GM19035 (cell line): Measurements from ENCODE around the gene FOXO1.

Experiments
- ATAC-seq: cut with Tn5 transposase; IDR thresholded peaks from one replicate; pipeline ENCODE4 v1.9.1; 2021; ENCODE audit not compliant: unreplicated experiment

Gene FOXO1

GRCh38 chr13:40640202-40640601, 26.2 kb downstream of the FOXO1 start:
- ATAC-seq: no peak

DNA sequence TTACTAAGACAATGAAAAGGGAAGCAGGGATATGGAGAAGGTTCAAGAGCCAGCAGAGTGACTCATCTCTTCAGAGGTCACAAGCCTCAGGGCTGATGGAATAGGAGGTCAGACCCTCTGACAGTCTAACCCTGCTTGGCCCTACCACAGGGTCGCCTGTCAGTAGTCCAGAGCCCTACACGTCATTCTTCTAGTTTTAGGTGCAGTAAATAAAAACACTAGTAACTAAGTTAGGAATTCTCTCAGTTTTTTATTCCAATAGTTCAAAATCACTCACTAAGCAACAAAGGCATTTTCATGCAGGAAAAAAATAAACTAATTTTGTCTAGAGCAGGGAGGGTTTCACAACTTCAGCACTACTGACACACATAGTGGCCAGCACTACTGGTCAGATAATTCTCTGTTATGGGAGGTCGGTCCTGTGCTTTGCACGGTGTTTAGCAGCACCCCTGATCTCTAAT, 27.2 kb downstream of the FOXO1 start:
- ATAC-seq: no peak

- no peak for ATAC-seq
These were observed 28.8 kb downstream of the FOXO1 start for GRCh38 chr13:40637643-40638042.

DNA sequence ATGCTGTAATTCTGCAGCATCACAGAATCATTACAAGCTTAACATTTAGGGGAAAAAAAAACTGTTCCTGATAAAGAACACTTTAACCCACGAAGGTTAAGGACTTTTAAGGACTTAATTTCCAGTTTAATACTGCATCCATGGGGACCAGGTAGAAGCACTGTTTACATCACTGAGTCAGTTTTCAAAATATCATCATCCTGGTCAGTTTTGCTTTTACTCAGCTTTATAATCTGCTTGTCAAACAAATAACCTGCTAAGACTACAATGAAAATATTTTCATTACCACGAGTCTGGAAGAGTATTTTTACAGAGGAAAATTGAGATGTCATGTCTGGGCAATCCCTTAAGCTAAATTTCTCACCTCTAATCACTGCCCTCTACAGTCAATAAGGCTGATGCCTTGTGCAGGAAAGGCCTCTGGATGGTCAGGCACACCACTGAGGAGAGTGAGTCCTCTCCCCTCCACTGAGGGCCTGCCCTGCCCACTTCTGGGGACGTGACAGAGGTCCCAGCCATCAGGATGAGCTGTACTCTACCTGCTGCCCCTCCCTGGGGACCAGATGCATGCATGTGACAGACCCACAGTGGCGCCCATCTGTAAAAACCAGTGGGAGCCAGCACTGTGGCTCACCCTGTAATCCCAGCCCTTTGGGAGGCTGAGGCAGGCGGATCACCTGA, 31.0 kb downstream of the FOXO1 start:
- no peak for ATAC-seq

DNA sequence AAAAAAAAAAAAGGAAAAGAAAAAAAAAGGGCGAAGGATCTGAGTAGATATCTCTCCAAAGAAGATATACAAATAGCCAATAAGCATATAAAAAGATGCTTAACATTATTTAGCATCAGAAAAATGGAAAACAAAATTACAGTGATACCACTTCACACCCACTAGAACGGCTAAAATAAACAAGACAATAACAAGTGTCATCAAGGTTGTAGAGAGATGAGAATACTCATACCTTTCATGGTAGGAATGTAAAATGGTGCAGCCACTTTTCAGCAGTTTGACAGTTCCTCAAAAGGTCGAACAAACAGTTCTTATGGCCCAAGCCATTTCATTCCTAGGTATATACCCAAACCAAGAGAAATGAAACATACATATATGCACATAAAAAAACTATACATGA, 33.5 kb downstream of the FOXO1 start:
- ATAC-seq: no peak

DNA sequence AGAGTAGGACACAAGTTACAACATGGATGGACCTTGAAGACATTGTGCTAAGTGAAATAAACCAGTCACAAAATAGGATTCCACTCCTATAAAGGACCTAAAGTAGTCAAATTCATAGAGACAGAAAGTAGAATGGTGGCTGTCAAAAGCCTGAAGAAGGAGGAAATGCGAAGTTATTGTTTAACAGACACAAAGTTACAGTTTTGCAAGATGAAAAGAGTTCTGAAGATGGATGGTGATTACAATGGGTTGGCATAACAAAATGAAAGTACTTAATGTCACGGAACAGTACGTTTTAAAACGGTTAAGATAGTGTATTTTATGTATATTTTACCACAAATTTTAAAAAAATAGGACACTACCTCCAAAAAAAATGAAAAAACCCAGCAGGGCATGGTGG, 34.8 kb downstream of the FOXO1 start:
- ATAC-seq: no peak

DNA sequence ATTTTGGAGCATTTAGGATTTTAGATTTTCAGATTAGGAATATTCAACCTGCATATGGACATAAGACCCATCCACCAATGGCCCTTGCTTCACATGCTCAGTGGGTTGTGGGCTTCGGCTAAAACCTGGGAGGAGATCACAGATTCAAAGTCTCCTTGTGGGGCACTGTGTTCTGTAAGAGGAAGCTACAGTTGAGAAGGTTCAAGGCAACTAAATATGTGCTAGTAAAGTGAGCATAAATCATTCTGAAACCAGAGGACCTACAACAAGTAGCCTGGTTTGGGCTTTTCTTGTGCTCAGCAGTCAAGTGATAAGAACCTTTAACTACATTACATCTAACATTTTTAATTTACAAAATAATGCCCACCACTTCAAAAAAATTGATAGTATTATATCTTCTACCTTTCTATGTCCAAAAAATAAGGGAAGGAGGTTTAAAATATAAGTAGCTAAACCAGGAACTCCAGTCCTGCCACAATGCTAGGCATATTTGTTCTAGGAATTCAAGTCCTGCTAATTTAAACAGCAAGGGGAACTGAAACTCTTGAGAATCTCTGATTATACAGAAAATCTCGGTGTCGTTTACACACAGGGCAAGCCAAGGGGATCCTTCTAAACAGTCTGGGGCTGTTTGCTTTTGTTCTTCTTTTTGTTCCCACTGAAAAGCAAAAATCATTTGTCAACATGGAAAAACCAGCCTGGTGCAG, 36.6 kb downstream of the FOXO1 start:
- ATAC-seq: peak; percentile 83

GRCh38 chr13:40626977-40627376, 39.5 kb downstream of the FOXO1 start:
- ATAC-seq: no peak

- ATAC-seq: no peak
These were observed 39.9 kb downstream of the FOXO1 start for GRCh38 chr13:40626561-40626960.

- no peak for ATAC-seq
These were observed 41.5 kb downstream of the FOXO1 start for GRCh38 chr13:40624986-40625385.

- no peak for ATAC-seq
These were observed 42.1 kb downstream of the FOXO1 start for GRCh38 chr13:40624383-40624782.

GRCh38 chr13:40622761-40623160, 43.7 kb downstream of the FOXO1 start:
- ATAC-seq: no peak

DNA sequence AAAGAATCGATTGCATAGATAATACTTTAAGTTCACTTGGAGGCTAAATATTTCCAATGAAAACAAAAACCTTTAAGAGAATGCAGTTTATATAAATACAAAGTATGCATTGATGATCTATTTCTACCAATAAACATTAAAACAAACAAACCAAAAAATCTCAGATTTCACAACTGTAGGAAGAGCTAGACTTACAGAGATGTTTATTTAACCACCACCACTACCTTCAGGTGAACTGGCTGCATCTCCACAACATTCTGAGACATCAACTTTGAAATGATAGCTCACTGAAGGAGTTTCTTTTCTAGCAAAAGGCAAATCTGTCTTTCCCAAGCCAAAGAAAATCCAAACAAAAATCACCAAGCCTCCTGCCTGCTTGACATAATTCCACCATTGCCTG, 44.2 kb downstream of the FOXO1 start:
- no peak for ATAC-seq

GRCh38 chr13:40619479-40619814, 47.0 kb downstream of the FOXO1 start:
- ATAC-seq: no peak

DNA sequence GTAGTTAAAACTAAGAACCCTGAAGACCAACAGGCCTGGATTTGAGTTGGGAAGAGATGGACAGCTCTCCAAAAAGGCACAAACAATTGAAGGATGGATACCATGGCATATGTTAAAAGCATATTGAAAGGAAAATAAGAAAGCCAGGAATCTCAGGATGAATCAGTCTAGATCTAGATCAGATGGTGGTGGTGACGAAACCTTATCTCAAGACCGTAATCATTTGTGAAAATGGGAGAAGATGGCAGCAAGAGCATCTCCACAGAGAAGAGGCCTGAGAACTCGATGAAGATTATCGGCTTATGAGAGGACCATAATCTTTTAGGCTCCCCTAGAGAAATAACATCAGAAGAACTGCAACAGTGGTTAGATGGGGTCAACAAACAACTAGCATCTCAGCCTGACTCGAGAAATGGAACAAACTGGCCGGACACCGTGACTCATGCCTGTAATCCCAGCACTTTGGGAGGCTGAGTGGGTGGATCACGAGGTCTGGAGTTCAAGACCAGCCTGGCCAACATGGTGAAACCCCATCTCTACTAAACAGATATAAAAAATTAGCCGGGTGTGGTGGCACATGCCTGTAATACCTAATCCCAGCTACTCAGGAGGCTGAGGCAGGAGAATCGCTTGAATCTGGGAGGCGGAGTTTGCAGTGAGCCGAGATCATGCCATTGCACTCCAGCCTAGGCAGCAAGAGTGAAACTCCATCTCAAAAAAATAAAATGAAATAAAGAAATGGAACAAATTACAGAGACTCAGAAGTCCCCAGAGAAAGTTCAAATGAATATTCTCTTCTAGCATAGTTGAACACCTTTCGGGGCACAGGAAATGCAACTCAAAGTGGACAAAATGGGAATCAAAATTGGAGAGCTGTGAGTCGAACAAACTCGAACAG, 47.6 kb downstream of the FOXO1 start:
- no peak for ATAC-seq

- no peak for ATAC-seq
These were observed 48.6 kb downstream of the FOXO1 start for GRCh38 chr13:40617801-40618356.

GRCh38 chr13:40615619-40616018, 50.8 kb downstream of the FOXO1 start:
- no peak for ATAC-seq

GRCh38 chr13:40613914-40614313, 52.5 kb downstream of the FOXO1 start:
- ATAC-seq: no peak

GRCh38 chr13:40613192-40613818, 53.1 kb downstream of the FOXO1 start:
- ATAC-seq: peak; percentile 85

DNA sequence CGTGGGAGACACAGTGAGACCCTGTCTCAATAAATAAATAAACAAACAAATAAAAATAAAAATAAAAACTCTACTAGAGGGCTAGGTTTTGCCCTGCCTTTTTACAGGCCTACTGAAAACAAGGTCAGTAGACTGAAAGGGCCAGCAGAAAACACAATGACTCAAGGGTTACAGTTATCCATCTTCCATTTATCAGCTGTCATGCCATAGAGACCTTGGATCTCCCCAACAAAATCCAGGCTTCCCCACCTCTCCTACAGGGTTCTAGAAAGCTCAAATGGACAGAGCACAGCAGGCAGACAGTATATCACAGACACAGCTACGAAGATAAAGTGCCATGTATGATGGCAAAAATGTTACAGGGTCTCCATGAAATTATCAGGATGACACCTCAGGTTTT, 54.4 kb downstream of the FOXO1 start:
- no peak for ATAC-seq

- ATAC-seq: no peak
These were observed 54.8 kb downstream of the FOXO1 start for GRCh38 chr13:40611635-40612034.
